Prostate gland (tissue), 2 donors: Measurements from ENCODE around the gene CPZ. TPM values are rescaled to one million over a fixed set of nuclear protein-coding genes. Genes with fewer than 3 reads are reported as not detected.
"Not testable (repeated sequence)": the region's sequence is repeated elsewhere in the genome, so short reads cannot be mapped to it uniquely, and the experiment has no call there.

Experiments
- DNase-seq: peaks from one replicate; pipeline ENCODE4 v3.0.0-alpha.2; 2019; ENCODE audit warnings: low spot score
- H3K27ac ChIP-seq, 2 donors: fragments of 200-600 bp; sonication (generic); 2 replicates each; pipeline ENCODE4 v1.5.1; 2017 to 2019
- H3K27me3 ChIP-seq: fragments of 200-600 bp; sonication (generic); replicated peaks from 2 replicates; pipeline ENCODE4 v1.5.1; 2019; ENCODE audit not compliant: insufficient read depth
- H3K36me3 ChIP-seq, 2 donors: fragments of 200-600 bp; sonication (generic); 1 replicate in 1 of 2; 2 replicates in 1 of 2; pipeline versions ENCODE4 v1.5.1 to v1.8.1; 2017 to 2019
- H3K4me1 ChIP-seq: fragments of 200-600 bp; sonication (generic); replicated peaks from 2 replicates; pipeline ENCODE4 v1.5.1; 2019
- H3K4me3 ChIP-seq, 2 donors: fragments of 200-600 bp; sonication (generic); 2 replicates each; pipeline ENCODE4 v1.5.1; 2017 to 2019
- H3K9me3 ChIP-seq: fragments of 200-600 bp; sonication (generic); 2 replicates; pipeline ENCODE4 v1.5.1; 2017
- POLR2A ChIP-seq: fragments of 450-650 bp; IDR thresholded peaks from one replicate; pipeline ENCODE4 v1.6.1; 2016; ENCODE audit warnings: antibody characterized with exemption, mild to moderate bottlenecking
- POLR2AphosphoS5 ChIP-seq: sonication (generic); formaldehyde crosslinking; IDR thresholded peaks from one replicate; pipeline ENCODE4 v1.6.1; 2017; ENCODE audit warnings: antibody characterized with exemption
- WGBS: methylation state at CpG from one replicate; pipeline ENCODE4 v1.1.5; 2018; 5-methylcytosine and 5-hydroxymethylcytosine counted together
- intact Hi-C: fragments of 100-400 bp; cut with DNase I; formaldehyde crosslinking; loops from one replicate; pipeline ENCODE4 v1.14.2; 2022
- total RNA-seq, 2 donors: library from RNA; depleted of rRNA; stranded (reverse); fragments of >200 nt; gene quantifications; one replicate each; pipeline ENCODE4 v1.1.0, GENCODE V29; 2016
- TF ChIP-seq, protein P1 (sequence below), 4 experiments: fragments of 200-600 bp in 2 of 4; fragments of 450-650 bp in 2 of 4; sonication (generic) in 2 of 4; IDR thresholded peaks; 1 replicate in 3 of 4; 2 replicates in 1 of 4; pipeline ENCODE4 v1.5.1; 2016 to 2019; ENCODE audit warnings: antibody characterized with exemption in 4 of 4, mild to moderate bottlenecking in 2 of 4, moderate library complexity in 2 of 4

CPZ gene
- total RNA-seq, 2 donors from 2014 or later, result 0.73 to 15.1 TPM

GRCh38 chr4:8616831-8617230 lies 24.3 kb downstream of the CPZ start:
- H3K9me3 ChIP-seq, result no peaks in the 10 kb centered on the region
- H3K27me3 ChIP-seq, result no peaks in the 10 kb centered on the region
- intact Hi-C loops, result no loop called here
- no peaks in the 10 kb centered on the region for H3K36me3 ChIP-seq
- H3K4me1 ChIP-seq, result no peaks in the 10 kb centered on the region
- 83% methylated on average over 16 of the region's 16 CpGs for WGBS
- TF ChIP-seq, protein P1, sequence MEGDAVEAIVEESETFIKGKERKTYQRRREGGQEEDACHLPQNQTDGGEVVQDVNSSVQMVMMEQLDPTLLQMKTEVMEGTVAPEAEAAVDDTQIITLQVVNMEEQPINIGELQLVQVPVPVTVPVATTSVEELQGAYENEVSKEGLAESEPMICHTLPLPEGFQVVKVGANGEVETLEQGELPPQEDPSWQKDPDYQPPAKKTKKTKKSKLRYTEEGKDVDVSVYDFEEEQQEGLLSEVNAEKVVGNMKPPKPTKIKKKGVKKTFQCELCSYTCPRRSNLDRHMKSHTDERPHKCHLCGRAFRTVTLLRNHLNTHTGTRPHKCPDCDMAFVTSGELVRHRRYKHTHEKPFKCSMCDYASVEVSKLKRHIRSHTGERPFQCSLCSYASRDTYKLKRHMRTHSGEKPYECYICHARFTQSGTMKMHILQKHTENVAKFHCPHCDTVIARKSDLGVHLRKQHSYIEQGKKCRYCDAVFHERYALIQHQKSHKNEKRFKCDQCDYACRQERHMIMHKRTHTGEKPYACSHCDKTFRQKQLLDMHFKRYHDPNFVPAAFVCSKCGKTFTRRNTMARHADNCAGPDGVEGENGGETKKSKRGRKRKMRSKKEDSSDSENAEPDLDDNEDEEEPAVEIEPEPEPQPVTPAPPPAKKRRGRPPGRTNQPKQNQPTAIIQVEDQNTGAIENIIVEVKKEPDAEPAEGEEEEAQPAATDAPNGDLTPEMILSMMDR (IDR thresholded peaks at IDR 0.05), result no peak
- TF ChIP-seq POLR2AphosphoS5, result no peak
- TF ChIP-seq POLR2A, result no peak
- H3K27ac ChIP-seq, result no peak overlapping the region
- DNase-seq, result no peak
- no peak overlapping the region for H3K4me3 ChIP-seq

- Histone ChIP-seq H3K27me3 (no peaks in the 10 kb centered on the region), H3K9me3 (no peaks in the 10 kb centered on the region), H3K4me3 (no peak overlapping the region), H3K27ac (no peak overlapping the region), H3K36me3 (no peaks in the 10 kb centered on the region), H3K4me1 (no peaks in the 10 kb centered on the region)
- intact Hi-C loops, result no loop called here
- TF ChIP-seq, protein P1 (IDR thresholded peaks at IDR 0.05), result no peak
- TF ChIP-seq POLR2AphosphoS5 (no peak), POLR2A (no peak)
- WGBS, result 66% methylated on average over 21 of the region's 21 CpGs
- no peak for DNase-seq
These were observed 25.0 kb downstream of the CPZ start for GRCh38 chr4:8617486-8618040.

DNA sequence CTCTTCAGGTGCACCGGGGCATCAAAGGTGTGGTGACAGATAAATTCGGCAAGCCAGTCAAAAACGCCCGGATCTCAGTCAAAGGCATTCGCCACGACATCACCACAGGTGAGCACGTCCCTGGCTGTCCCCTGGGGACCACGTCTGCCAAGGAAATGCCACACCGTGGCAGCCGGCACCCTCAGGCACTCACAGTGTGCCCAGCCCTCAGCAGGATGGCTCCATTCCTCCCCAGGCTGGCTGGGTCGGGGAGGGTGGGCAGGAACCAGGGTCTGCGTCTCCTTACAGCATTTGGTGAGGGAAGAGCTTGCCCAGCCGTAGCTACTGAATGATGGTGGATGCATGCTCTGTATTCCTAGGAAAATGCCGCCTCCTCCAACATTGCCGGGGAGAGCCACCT lies 25.9 kb downstream of the CPZ start:
- WGBS, result 66% methylated on average over 15 of the region's 15 CpGs
- intact Hi-C loops, result no loop called here

DNA sequence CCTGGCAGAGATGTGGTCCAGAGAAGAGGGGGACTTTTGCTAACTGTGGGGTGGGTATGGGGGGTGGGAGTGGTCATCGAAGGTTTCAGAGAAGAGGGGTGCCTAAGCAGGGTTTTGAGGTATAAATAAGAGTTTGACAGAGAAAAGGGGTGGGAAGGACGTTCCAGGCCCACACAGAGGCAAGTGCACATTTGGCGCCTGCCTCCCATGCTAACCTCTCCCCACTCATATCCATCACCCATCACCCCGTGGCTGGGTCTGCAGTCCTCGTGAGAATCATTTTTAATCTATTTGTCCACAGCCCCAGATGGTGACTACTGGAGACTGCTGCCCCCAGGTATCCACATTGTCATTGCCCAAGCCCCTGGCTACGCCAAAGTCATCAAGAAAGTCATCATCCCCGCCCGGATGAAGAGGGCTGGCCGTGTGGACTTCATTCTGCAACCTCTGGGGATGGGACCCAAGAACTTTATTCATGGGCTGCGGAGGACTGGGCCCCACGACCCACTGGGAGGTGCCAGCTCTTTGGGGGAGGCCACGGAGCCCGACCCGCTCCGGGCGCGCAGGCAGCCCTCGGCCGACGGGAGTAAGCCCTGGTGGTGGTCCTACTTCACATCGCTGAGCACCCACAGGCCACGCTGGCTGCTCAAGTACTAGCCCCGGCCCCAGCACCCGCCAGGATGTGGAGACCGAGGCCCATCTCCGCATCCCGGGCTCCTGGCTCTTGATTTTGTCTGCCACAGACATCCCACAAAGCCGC lies 26.6 kb downstream of the CPZ start:
- no peak overlapping the region for H3K27ac ChIP-seq
- no peaks in the 10 kb centered on the region for H3K4me1 ChIP-seq
- DNase-seq, result no peak
- TF ChIP-seq POLR2AphosphoS5 (no peak), POLR2A (no peak)
- TF ChIP-seq, protein P1 (IDR thresholded peaks at IDR 0.05), result no peak
- no peaks in the 10 kb centered on the region for H3K9me3 ChIP-seq
- H3K27me3 ChIP-seq, result no peaks in the 10 kb centered on the region
- no peaks in the 10 kb centered on the region for H3K36me3 ChIP-seq
- H3K4me3 ChIP-seq, result no peak overlapping the region
- intact Hi-C loops, result no loop called here
- WGBS, result 90% methylated on average over 28 of the region's 28 CpGs

More for the DNA sequence above, 25.9 kb downstream of the CPZ start:
- Histone ChIP-seq H3K4me3 (no peak overlapping the region), H3K4me1 (no peaks in the 10 kb centered on the region), H3K27me3 (no peaks in the 10 kb centered on the region), H3K36me3 (no peaks in the 10 kb centered on the region), H3K9me3 (no peaks in the 10 kb centered on the region), H3K27ac (no peak overlapping the region)
- TF ChIP-seq POLR2A (no peak), POLR2AphosphoS5 (no peak)
- TF ChIP-seq, protein P1 (IDR thresholded peaks at IDR 0.05), result no peak
- no peak for DNase-seq

DNA sequence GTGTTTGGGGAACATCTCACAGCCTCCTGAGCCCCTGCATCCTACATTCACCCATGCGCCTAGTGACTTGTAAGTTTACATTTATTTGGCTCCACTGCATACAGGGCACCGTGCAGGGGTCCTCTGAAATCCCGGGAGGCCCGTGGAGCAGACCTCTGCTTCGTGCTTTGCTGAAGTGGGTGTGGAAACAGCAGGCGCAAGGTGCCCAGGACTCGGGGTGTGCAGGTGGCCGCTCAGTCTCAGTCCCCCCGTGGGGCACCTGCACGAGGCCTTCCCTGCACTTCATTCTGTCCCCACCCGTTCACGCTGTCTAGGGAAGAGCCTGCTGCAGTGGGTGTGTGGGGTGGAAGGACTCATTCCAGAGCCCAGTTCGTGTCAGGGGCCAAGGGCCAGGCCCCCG lies 28.6 kb downstream of the CPZ start:
- DNase-seq, intact Hi-C loops, H3K36me3 ChIP-seq, H3K27me3 ChIP-seq, H3K27ac ChIP-seq, H3K4me3 ChIP-seq, H3K4me1 ChIP-seq, H3K9me3 ChIP-seq: not testable (repeated sequence)
- 80% methylated on average over 10 of the region's 14 CpGs for WGBS

GRCh38 chr4:8624601-8625272 lies 32.2 kb downstream of the CPZ start:
- H3K4me1 ChIP-seq, H3K36me3 ChIP-seq, H3K4me3 ChIP-seq, intact Hi-C loops, DNase-seq, H3K27ac ChIP-seq, H3K27me3 ChIP-seq, H3K9me3 ChIP-seq: not testable (repeated sequence)
- WGBS, result no CpG with 5 or more reads among the region's 29 CpGs

- WGBS, result no CpG with 5 or more reads among the region's 29 CpGs
These were observed 37.8 kb downstream of the CPZ start for GRCh38 chr4:8630240-8630905.

More at GRCh38 chr4:8630240-8630905, 37.8 kb downstream of the CPZ start:
- H3K4me1 ChIP-seq, H3K4me3 ChIP-seq, H3K27ac ChIP-seq, H3K36me3 ChIP-seq, H3K9me3 ChIP-seq, intact Hi-C loops, H3K27me3 ChIP-seq, DNase-seq: not testable (repeated sequence)
